ENCODE measurements around the gene CD48.
A peak's percentile ranks its signal among the peaks of the same experiment; 100 is the strongest.

The CD48 gene

GRCh38 chr1:160711602-160712311, at the start of gene CD48:
Gene CD48, minus strand, starts transcription at chr1:160711822. Its CDS starts 59 bp downstream, at chr1:160711763.
- DNase-seq: peak; percentile 59

- DNase-seq: no peak
Measured at GRCh38 chr1:160761046-160761445, 49.4 kb upstream of the CD48 start.

- DNase-seq: no peak
Measured at GRCh38 chr1:160759740-160760139, 48.1 kb upstream of the CD48 start.

GRCh38 chr1:160758521-160758920, 46.9 kb upstream of the CD48 start:
- DNase-seq: no peak

- DNase-seq: no peak
Measured at GRCh38 chr1:160756849-160757201, 45.2 kb upstream of the CD48 start.

GRCh38 chr1:160755911-160756848, 44.6 kb upstream of the CD48 start:
- DNase-seq: no peak

- no peak for DNase-seq
Measured at GRCh38 chr1:160755461-160755860, 43.8 kb upstream of the CD48 start.

- DNase-seq: no peak
Measured at GRCh38 chr1:160753594-160753993, 42.0 kb upstream of the CD48 start.

- DNase-seq: no peak
Measured at GRCh38 chr1:160752924-160753323, 41.3 kb upstream of the CD48 start.

GRCh38 chr1:160752406-160752805, 40.8 kb upstream of the CD48 start:
- DNase-seq: no peak

- no peak for DNase-seq
Measured at GRCh38 chr1:160750608-160751007, 39.0 kb upstream of the CD48 start.

- peak; percentile 39 for DNase-seq
Measured at GRCh38 chr1:160748878-160749269, 37.3 kb upstream of the CD48 start.

- DNase-seq: peak; percentile 10
Measured at GRCh38 chr1:160748181-160748877, 36.7 kb upstream of the CD48 start.

GRCh38 chr1:160747717-160748116, 36.1 kb upstream of the CD48 start:
- DNase-seq: no peak

GRCh38 chr1:160746836-160747500, 35.3 kb upstream of the CD48 start:
- no peak for DNase-seq

GRCh38 chr1:160745551-160745950, 33.9 kb upstream of the CD48 start:
- DNase-seq: no peak

- DNase-seq: no peak
Measured at GRCh38 chr1:160744852-160745520, 33.4 kb upstream of the CD48 start.

GRCh38 chr1:160744199-160744851, 32.7 kb upstream of the CD48 start:
- peak; percentile 50 for DNase-seq

- DNase-seq: no peak
Measured at GRCh38 chr1:160743266-160743665, 31.6 kb upstream of the CD48 start.

GRCh38 chr1:160742428-160743127, 31.0 kb upstream of the CD48 start:
- DNase-seq: peak; percentile 44

Data from MV-4-11 (cell line).